ENCODE measurements around the gene ARRB1.

Gene ARRB1

DNA sequence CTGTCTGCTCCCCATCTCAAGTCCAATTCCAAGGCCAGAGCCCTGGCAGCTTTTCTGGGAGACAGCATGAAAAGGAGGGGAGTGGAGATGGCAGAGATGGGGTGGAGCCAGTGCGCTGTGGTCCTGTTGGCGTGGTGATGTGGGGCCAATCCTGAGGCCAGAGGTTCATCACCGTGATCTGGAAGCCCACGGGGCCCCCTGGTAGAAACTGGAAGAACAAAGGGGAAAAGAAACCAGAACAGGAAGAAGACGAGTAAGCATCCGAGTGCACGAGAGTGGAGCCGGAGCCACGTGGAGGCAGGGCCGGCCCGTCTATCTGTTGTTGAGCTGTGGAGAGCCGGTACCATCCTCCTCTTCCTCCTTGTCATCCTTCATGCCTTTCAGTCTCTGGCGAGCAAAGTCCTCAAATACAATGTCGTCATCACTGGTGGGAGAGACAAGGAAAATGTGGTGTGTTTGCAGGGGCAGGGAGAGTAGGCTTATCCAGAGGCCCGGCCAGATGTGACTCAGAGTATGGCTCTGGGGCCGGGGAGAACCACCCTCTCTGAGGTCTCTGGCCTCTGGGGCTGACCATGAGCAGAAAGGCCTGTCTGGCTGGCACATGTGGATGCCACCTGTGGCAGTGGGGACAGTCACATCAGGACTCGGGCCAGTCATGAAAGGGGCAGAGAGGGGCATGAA lies 85.5 kb downstream of the ARRB1 start:
- no peak for DNase-seq (ENCODE audit: low read depth in 1 of 2, low spot score in 1 of 2)
- no peak for TF ChIP-seq JUND (IDR thresholded peaks at IDR 0.05; ENCODE audit: low read depth)
- in situ Hi-C loops (cut with HindIII; ENCODE audit: low pct_unique_long_range_greater_than_20kb, low sequenced_read_pairs), result no loop called here

DNA sequence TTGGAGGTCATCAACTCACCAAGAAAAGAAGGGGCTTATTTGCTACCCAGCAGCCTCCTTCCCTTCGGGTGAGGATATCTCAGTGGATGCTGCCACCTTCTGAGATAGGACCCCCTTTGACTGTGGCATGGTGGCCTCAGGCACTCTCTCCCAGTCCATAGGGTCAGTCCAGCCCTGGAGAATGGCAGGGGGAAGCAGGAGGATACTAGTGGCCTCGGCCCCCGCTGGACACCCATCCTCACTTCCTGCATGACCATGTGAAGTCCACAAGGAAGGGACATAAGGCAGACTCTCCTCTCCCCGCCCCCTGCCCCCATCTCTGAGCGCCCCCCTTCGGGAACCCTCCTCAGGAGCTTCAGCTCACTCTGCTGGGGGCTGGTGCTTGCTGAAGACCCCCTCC lies 86.5 kb downstream of the ARRB1 start:
- no peak for DNase-seq (ENCODE audit: low read depth in 1 of 2, low spot score in 1 of 2)
- in situ Hi-C loops (cut with HindIII; ENCODE audit: low pct_unique_long_range_greater_than_20kb, low sequenced_read_pairs), result no loop called here
- TF ChIP-seq JUND (IDR thresholded peaks at IDR 0.05; ENCODE audit: low read depth), result no peak

DNA sequence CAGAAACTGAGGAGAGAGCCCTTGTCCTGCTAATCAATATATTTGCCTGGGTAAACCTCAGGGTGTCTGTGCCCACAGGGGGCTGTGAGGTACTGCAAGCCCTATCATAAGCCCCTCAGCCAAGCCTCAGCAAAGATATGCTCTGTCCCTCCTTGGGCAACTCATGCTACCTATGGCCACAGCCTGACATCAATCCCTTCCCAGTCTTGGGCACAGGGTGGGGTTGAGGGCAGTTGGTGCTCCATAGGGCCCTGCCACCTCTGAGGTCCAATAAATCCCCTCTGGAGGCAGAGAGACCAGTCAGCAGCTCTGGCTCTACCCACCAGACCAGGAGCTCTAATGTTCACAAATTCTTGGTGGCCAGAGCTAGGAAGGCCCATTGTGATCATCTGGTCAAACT lies 87.1 kb downstream of the ARRB1 start:
- DNase-seq (ENCODE audit: low read depth in 1 of 2, low spot score in 1 of 2), result no peak
- in situ Hi-C loops (cut with HindIII; ENCODE audit: low pct_unique_long_range_greater_than_20kb, low sequenced_read_pairs), result no loop called here
- no peak for TF ChIP-seq JUND (IDR thresholded peaks at IDR 0.05; ENCODE audit: low read depth)

DNA sequence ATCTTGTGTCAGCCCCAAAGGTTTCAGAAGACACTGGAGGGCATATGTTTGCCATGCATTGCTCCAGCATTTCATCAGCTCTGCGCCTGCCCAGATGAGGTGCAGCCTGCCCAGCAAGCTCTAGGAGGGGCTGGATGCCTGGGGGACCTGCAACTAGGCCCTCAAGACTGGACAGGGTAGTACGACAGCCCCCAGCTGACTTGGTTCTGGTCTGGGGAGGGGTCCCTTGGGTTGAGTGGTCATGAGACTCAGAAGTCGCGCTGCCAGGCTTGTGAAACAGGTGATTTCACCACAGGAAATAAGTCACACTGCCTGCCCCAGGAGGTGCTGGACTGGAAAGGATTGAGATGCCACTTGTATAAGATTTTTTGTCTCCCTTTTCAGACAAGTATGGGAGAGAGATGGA lies 87.5 kb downstream of the ARRB1 start:
- DNase-seq (ENCODE audit: low read depth in 1 of 2, low spot score in 1 of 2), result no peak
- in situ Hi-C loops (cut with HindIII; ENCODE audit: low pct_unique_long_range_greater_than_20kb, low sequenced_read_pairs), result no loop called here
- no peak for TF ChIP-seq JUND (IDR thresholded peaks at IDR 0.05; ENCODE audit: low read depth)

- no peak for TF ChIP-seq JUND (IDR thresholded peaks at IDR 0.05; ENCODE audit: low read depth)
- DNase-seq (ENCODE audit: low read depth in 1 of 2, low spot score in 1 of 2), result no peak
- in situ Hi-C loops (cut with HindIII; ENCODE audit: low pct_unique_long_range_greater_than_20kb, low sequenced_read_pairs), result no loop called here
Observed at GRCh38 chr11:75262961-75263852, 88.3 kb downstream of the ARRB1 start.

DNA sequence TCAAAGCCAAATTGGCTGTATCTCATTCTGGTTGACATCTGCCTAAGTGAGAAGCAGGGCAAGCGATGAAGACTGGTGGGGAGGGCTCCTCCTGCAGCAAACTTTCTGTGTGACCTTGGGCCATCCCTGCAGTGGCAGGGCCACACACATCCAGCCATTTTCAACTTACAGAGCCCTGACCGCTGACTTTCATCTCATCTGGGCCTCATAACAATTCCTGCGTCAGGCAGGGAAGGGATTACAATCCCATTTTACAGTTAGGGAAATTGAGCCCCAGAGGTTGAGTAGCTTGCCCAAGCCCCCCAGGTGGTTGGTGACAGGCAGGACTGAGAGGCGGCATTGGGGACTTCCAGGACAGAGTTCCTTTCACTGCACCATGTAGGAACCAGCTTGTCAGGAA lies 89.0 kb downstream of the ARRB1 start:
- TF ChIP-seq JUND (IDR thresholded peaks at IDR 0.05; ENCODE audit: low read depth), result no peak
- in situ Hi-C loops (cut with HindIII; ENCODE audit: low pct_unique_long_range_greater_than_20kb, low sequenced_read_pairs), result no loop called here
- DNase-seq (ENCODE audit: low read depth in 1 of 2, low spot score in 1 of 2), result no peak

- DNase-seq (ENCODE audit: low read depth in 1 of 2, low spot score in 1 of 2), result no peak
- in situ Hi-C loops (cut with HindIII; ENCODE audit: low pct_unique_long_range_greater_than_20kb, low sequenced_read_pairs), result no loop called here
- no peak for TF ChIP-seq JUND (IDR thresholded peaks at IDR 0.05; ENCODE audit: low read depth)
Observed at GRCh38 chr11:75261902-75262361, 89.5 kb downstream of the ARRB1 start.

- TF ChIP-seq JUND (IDR thresholded peaks at IDR 0.05; ENCODE audit: low read depth), result no peak
- no peak for DNase-seq (ENCODE audit: low read depth in 1 of 2, low spot score in 1 of 2)
- in situ Hi-C loops (cut with HindIII; ENCODE audit: low pct_unique_long_range_greater_than_20kb, low sequenced_read_pairs), result no loop called here
Observed at GRCh38 chr11:75260396-75261170, 90.9 kb downstream of the ARRB1 start.

DNA sequence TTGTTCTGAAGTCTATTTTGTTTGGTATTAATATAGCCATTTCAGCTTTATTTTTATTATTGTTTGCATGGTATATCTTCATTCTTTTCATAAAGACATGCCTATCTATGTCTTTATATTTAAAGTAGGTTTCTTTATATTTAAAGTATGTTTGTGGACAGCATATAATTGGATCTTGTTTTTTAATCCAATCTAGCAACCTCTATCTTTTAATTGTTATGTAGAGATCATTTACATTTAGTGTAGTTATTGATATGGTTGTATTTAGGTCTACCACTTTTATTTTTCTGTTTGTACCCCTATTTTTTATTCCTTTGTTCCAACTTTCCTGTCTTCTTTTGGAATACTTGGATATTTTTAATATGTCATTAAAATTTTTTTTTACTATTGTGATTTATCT lies 97.1 kb downstream of the ARRB1 start:
- TF ChIP-seq JUND (IDR thresholded peaks at IDR 0.05; ENCODE audit: low read depth), result no peak
- in situ Hi-C loops (cut with HindIII; ENCODE audit: low pct_unique_long_range_greater_than_20kb, low sequenced_read_pairs), result no loop called here
- no peak for DNase-seq (ENCODE audit: low read depth in 1 of 2, low spot score in 1 of 2)

- TF ChIP-seq JUND (IDR thresholded peaks at IDR 0.05; ENCODE audit: low read depth), result no peak
- DNase-seq (ENCODE audit: low read depth in 1 of 2, low spot score in 1 of 2), result no peak
- in situ Hi-C loops (cut with HindIII; ENCODE audit: low pct_unique_long_range_greater_than_20kb, low sequenced_read_pairs), result no loop called here
Observed at GRCh38 chr11:75249704-75250103, 101.8 kb downstream of the ARRB1 start.

DNA sequence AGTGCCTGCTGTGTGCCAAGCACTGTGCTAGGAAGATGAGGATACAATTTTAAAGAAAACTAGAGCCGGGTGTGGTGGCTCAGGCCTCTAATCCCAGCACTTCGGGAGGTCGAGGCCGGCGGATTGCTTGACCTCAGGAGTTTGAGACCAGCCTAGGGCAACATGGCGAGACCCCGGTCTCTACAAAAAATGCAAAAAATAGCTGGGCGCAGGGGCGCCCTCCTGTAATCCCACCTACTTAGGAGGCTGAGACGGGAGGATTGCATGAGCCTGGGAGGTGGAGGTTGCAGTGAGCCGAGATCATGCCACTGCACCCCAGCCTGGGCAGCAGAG lies 102.6 kb downstream of the ARRB1 start:
- no peak for DNase-seq (ENCODE audit: low read depth in 1 of 2, low spot score in 1 of 2)
- TF ChIP-seq JUND (IDR thresholded peaks at IDR 0.05; ENCODE audit: low read depth), result no peak
- in situ Hi-C loops (cut with HindIII; ENCODE audit: low pct_unique_long_range_greater_than_20kb, low sequenced_read_pairs), result no loop called here

DNA sequence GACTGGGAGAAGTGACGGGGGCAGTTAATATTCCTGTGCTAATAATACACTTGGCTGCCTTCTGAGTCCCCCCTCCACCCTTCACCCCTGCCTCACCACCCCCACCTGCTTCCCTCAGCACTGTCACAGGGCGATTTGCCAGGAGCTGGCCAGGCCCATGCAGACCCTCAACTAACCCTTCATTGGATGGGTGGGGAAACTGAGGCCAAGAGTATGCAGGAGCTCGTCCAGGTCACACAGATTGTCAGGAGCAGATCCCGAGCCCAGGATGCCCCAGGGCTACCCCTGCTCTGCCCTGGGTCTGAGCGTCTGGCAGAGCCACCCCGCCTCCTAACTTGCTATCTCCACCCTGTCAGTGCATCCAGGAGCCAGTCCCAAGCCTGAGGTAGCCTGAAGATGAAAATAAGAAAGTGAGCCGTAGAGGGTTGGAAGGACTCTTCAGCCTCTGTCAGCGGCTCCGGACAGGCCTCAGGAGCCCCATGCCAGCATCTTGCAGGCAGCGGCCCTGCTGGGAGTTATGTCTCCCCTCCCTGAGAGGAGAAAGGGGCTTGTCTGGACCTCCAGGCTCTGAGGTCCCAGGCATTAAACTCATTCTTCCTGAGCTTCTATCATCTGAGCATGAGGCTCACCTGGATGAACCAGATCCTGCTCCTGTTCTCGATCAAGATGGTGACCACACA lies 104.7 kb downstream of the ARRB1 start:
- no peak for DNase-seq (ENCODE audit: low read depth in 1 of 2, low spot score in 1 of 2)
- in situ Hi-C loops (cut with HindIII; ENCODE audit: low pct_unique_long_range_greater_than_20kb, low sequenced_read_pairs), result no loop called here
- no peak for TF ChIP-seq JUND (IDR thresholded peaks at IDR 0.05; ENCODE audit: low read depth)

Data from T47D (cell line).